ENCODE measurements around the gene ICAM1. TPM values are rescaled to one million over a fixed set of nuclear protein-coding genes. Genes with fewer than 3 reads are reported as not detected.

Gene ICAM1
- total and polyA plus RNA-seq, 7 donors, result 5.4 to 33.1 (median 14.1) TPM

DNA sequence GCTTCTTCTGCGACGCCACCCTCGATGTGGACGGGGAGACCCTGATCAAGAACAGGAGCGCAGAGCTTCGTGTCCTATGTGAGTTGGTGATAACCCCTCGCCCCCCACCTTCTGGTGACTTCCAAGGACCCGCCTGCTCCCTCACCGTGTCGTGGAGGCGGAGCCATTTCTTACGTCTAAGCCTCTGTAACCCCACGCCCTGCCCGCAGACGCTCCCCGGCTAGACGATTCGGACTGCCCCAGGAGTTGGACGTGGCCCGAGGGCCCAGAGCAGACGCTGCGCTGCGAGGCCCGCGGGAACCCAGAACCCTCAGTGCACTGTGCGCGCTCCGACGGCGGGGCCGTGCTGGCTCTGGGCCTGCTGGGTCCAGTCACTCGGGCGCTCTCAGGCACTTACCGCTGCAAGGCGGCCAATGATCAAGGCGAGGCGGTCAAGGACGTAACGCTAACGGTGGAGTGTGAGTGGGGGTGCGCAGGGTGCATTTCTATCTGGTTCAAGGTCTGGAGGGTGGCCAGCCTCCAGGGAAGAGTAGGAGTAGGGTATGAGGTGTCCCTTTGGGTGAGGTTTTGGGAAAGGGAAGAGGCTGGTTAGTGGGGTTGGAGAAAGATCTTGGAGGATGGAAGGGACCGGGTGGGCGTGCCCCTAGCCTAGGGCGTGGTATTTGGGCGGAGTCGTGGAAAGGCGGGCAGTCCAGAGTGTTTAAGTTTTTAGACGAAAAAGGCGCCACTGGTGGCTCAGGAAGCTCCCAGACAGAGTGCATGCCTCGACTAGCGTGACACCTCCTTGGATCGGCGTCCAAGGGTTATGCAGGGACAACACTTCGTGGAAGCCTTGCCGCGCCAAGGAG lies 22.1 kb downstream of the ICAM1 start:
- peak overlapping the region in 2 of 4 donors; percentile 36 to 37 for H3K4me3 ChIP-seq
- no peak overlapping the region for H3K27ac ChIP-seq
- WGBS, 2 donors, result 10 to 17% methylated on average over 56 of the region's 56 CpGs
- no peaks in the 10 kb centered on the region for H3K36me3 ChIP-seq
- H3K9me3 ChIP-seq, result no peaks in the 10 kb centered on the region
- intact Hi-C loops (cut with DNase I), result no loop called here
- peaks cover 0 to 70% (median 60%) of the 10 kb centered on the region in 4 donors for H3K4me1 ChIP-seq
- TF ChIP-seq POLR2AphosphoS5 (IDR thresholded peaks at IDR 0.05) (no peak), CTCF (IDR thresholded peaks at IDR 0.05) (no peak), POLR2A (IDR thresholded peaks at IDR 0.05) (no peak), EP300 (IDR thresholded peaks at IDR 0.05) (no peak)
- H3K27me3 ChIP-seq, result peaks cover 78 to 100% (median 90%) of the 10 kb centered on the region in 3 donors
- DNase-seq, result no peak

- intact Hi-C loops (cut with DNase I), result no loop called here
- peaks cover 72 to 98% (median 82%) of the 10 kb centered on the region in 3 donors for H3K27me3 ChIP-seq
- DNase-seq, result no peak
- no peaks in the 10 kb centered on the region for H3K36me3 ChIP-seq
- TF ChIP-seq CTCF (IDR thresholded peaks at IDR 0.05), result no peak
- no peak for TF ChIP-seq POLR2A (IDR thresholded peaks at IDR 0.05)
- TF ChIP-seq EP300 (IDR thresholded peaks at IDR 0.05), result no peak
- TF ChIP-seq POLR2AphosphoS5 (IDR thresholded peaks at IDR 0.05), result no peak
- no peak overlapping the region for H3K4me3 ChIP-seq
- peaks cover 0 to 63% (median 56%) of the 10 kb centered on the region in 4 donors for H3K4me1 ChIP-seq
- H3K27ac ChIP-seq, result no peak overlapping the region
- H3K9me3 ChIP-seq, result no peaks in the 10 kb centered on the region
- WGBS, 2 donors, result 16 to 27% methylated on average over 49 of the region's 49 CpGs
Observed at GRCh38 chr19:10293637-10294367, 22.9 kb downstream of the ICAM1 start.

DNA sequence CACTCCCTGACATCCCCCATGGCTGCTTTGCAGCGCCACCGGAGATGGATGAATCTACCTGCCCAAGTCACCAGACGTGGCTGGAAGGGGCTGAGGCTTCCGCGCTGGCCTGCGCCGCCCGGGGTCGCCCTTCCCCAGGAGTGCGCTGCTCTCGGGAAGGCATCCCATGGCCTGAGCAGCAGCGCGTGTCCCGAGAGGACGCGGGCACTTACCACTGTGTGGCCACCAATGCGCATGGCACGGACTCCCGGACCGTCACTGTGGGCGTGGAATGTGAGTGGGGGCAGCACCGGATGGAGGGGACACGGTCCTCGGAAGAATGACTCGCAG lies 23.4 kb downstream of the ICAM1 start:
- DNase-seq, result no peak
- intact Hi-C loops (cut with DNase I), result no loop called here
- H3K27ac ChIP-seq, result no peak overlapping the region
- no peaks in the 10 kb centered on the region for H3K9me3 ChIP-seq
- peaks cover 0 to 57% (median 51%) of the 10 kb centered on the region in 4 donors for H3K4me1 ChIP-seq
- H3K27me3 ChIP-seq, result peaks cover 70 to 96% (median 77%) of the 10 kb centered on the region in 3 donors
- no peaks in the 10 kb centered on the region for H3K36me3 ChIP-seq
- no peak for TF ChIP-seq EP300 (IDR thresholded peaks at IDR 0.05)
- no peak for TF ChIP-seq POLR2AphosphoS5 (IDR thresholded peaks at IDR 0.05)
- TF ChIP-seq POLR2A (IDR thresholded peaks at IDR 0.05), result no peak
- TF ChIP-seq CTCF (IDR thresholded peaks at IDR 0.05), result no peak
- WGBS, 2 donors, result 8 to 13% methylated on average over 25 of the region's 25 CpGs
- no peak overlapping the region for H3K4me3 ChIP-seq

- Histone ChIP-seq H3K27ac (no peak overlapping the region), H3K27me3 (peaks cover 60 to 96% (median 73%) of the 10 kb centered on the region in 3 donors), H3K4me3 (peak overlapping the region in 2 of 4 donors; percentile 2 to 6), H3K9me3 (no peaks in the 10 kb centered on the region), H3K36me3 (no peaks in the 10 kb centered on the region), H3K4me1 (peaks cover 0 to 47% (median 41%) of the 10 kb centered on the region in 4 donors)
- no peak for TF ChIP-seq CTCF (IDR thresholded peaks at IDR 0.05)
- TF ChIP-seq POLR2AphosphoS5 (IDR thresholded peaks at IDR 0.05), result no peak
- no peak for TF ChIP-seq POLR2A (IDR thresholded peaks at IDR 0.05)
- whole genome bisulfite sequencing, 2 donors, result 1% methylated on average over 48 of the region's 48 CpGs
- no peak for DNase-seq
- intact Hi-C loops (cut with DNase I), result no loop called here
Observed at GRCh38 chr19:10295305-10295846, 24.5 kb downstream of the ICAM1 start.
